HepG2 (cell line): ENCODE results near the gene SOS2. TPM values are rescaled to one million over a fixed set of nuclear protein-coding genes. Genes with fewer than 3 reads are reported as not detected.

Source experiments
- ASH2L ChIP-seq: fragments of 300-600, 200-600 bp; sonication (generic); IDR thresholded peaks from 2 replicates; pipeline ENCODE4 v1.7.0; 2017; ENCODE audit warnings: low read depth, mild to moderate bottlenecking, moderate library complexity, mixed read lengths, low read length; ENCODE audit not compliant: insufficient read length
- EEA1 ChIP-seq: sonication (generic); formaldehyde crosslinking; IDR thresholded peaks from 2 replicates; pipeline ENCODE4 v1.5.1; 2020; ENCODE audit warnings: mild to moderate bottlenecking, missing genetic modification reagents, borderline replicate concordance
- ETV5 ChIP-seq: IDR thresholded peaks from 2 replicates; pipeline ENCODE4 v1.6.1; 2018; ENCODE audit warnings: missing biosample characterization, missing genetic modification reagents, inconsistent platforms, borderline replicate concordance
- GTF2F1 ChIP-seq: fragments of 150-350 bp; IDR thresholded peaks from 2 replicates; pipeline ENCODE4 v1.6.1; 2014; ENCODE audit warnings: low read length
- GTF3A ChIP-seq: sonication (generic); formaldehyde crosslinking; conservative IDR thresholded peaks from 2 replicates; pipeline ENCODE4 v1.4.0; 2020; ENCODE audit warnings: mild to moderate bottlenecking, missing genetic modification reagents
- KMT2A ChIP-seq: sonication (generic); formaldehyde crosslinking; IDR thresholded peaks from 2 replicates; pipeline ENCODE4 v1.4.0; 2020; ENCODE audit warnings: missing genetic modification reagents
- MIXL1 ChIP-seq: IDR thresholded peaks from 2 replicates; pipeline ENCODE4 v1.6.1; 2016
- PHF20 ChIP-seq: sonication (generic); formaldehyde crosslinking; IDR thresholded peaks from 2 replicates; pipeline ENCODE4 v1.5.0; 2020; ENCODE audit warnings: mild to moderate bottlenecking, missing genetic modification reagents
- PRPF4 ChIP-seq: fragments of 200-400 bp; formaldehyde crosslinking; IDR thresholded peaks from 2 replicates; pipeline ENCODE4 v1.6.1; 2016; ENCODE audit warnings: low read length, low read depth; ENCODE audit not compliant: poor library complexity, severe bottlenecking
- PTBP1 ChIP-seq: fragments of 200-400 bp; formaldehyde crosslinking; IDR thresholded peaks from 2 replicates; pipeline ENCODE4 v1.6.1; 2018; ENCODE audit warnings: low read length, low read depth; ENCODE audit not compliant: poor library complexity, severe bottlenecking
- REXO4 ChIP-seq: sonication (generic); formaldehyde crosslinking; IDR thresholded peaks from 2 replicates; pipeline ENCODE4 v1.8.0; 2022; ENCODE audit warnings: missing genetic modification reagents, mild to moderate bottlenecking, borderline replicate concordance
- TAF1 ChIP-seq: sonication (generic); formaldehyde crosslinking; IDR thresholded peaks from 2 replicates; pipeline ENCODE4 v1.4.0; 2020; ENCODE audit warnings: missing genetic modification reagents
- YY1 ChIP-seq: IDR thresholded peaks from 2 replicates; pipeline ENCODE4 v1.6.1; 2011; ENCODE audit warnings: low read length, low read depth, moderate library complexity, mild to moderate bottlenecking; ENCODE audit not compliant: insufficient read depth, insufficient replicate concordance
- ZNF225 ChIP-seq: sonication (generic); formaldehyde crosslinking; IDR thresholded peaks from 2 replicates; pipeline ENCODE4 v1.4.0; 2020; ENCODE audit warnings: mild to moderate bottlenecking, missing genetic modification reagents
- ZNF460 ChIP-seq: sonication (generic); formaldehyde crosslinking; IDR thresholded peaks from 2 replicates; pipeline ENCODE4 v1.5.1; 2020; ENCODE audit warnings: missing genetic modification reagents, mild to moderate bottlenecking, borderline replicate concordance
- ZNF563 ChIP-seq: sonication (generic); formaldehyde crosslinking; IDR thresholded peaks from 2 replicates; pipeline ENCODE4 v1.8.0; 2022; ENCODE audit warnings: mild to moderate bottlenecking, moderate library complexity, missing genetic modification reagents
- ZNF720 ChIP-seq: sonication (generic); formaldehyde crosslinking; IDR thresholded peaks from 2 replicates; pipeline ENCODE4 v1.4.0; 2020; ENCODE audit warnings: missing genetic modification reagents
- ZSCAN31 ChIP-seq: sonication (generic); formaldehyde crosslinking; IDR thresholded peaks from 2 replicates; pipeline ENCODE4 v1.5.0; 2020; ENCODE audit warnings: low read depth, mild to moderate bottlenecking, missing genetic modification reagents
- polyA plus RNA-seq, 8 experiments: library from polyadenylated mRNA; depleted of rRNA in 3 of 8; stranded (reverse) in 7 of 8; unstranded in 1 of 8; fragments of >200 nt; fragmentation: Illumina TruSeq in 4 of 8; extraction: Trizol in 4 of 8; gene quantifications; 2 replicates each; pipeline versions ENCODE4 v1.2.1 to v1.2.3, GENCODE V29; 2011 to 2016; ENCODE audit warnings: low read depth in 4 of 8, missing spikeins in 1 of 8, mixed read lengths in 1 of 8; ENCODE audit not compliant: insufficient read depth in 1 of 8
- total RNA-seq, 5 experiments: library from RNA; depleted of rRNA; stranded (reverse); fragments of >200 nt; fragmentation: Illumina TruSeq; extraction: Trizol; gene quantifications; 2 replicates each; pipeline ENCODE4 v1.2.3, GENCODE V29; 2016; ENCODE audit warnings: low read depth in 1 of 5
- TF ChIP-seq, protein P1 (sequence below): sonication (generic); formaldehyde crosslinking; IDR thresholded peaks from 2 replicates; pipeline ENCODE4 v1.4.0; 2020; ENCODE audit warnings: missing genetic modification reagents
- TF ChIP-seq, protein P2 (sequence below): sonication (generic); formaldehyde crosslinking; IDR thresholded peaks from 2 replicates; pipeline ENCODE4 v1.4.0; 2020; ENCODE audit warnings: missing genetic modification reagents; ENCODE audit errors: not compliant biosample characterization
- TF ChIP-seq, protein P3 (sequence below): sonication (generic); formaldehyde crosslinking; IDR thresholded peaks from 2 replicates; pipeline ENCODE4 v1.4.0; 2020; ENCODE audit warnings: mild to moderate bottlenecking, missing genetic modification reagents
- TF ChIP-seq, protein P4 (sequence below): IDR thresholded peaks from 2 replicates; pipeline ENCODE4 v1.6.1; 2012; ENCODE audit warnings: inconsistent platforms

SOS2 gene
- total and polyA plus RNA-seq, 2 of the 13 experiments (the other 11 are each of a cell fraction or from before 2014, with no cell fraction given) = 9.3 to 12.1 TPM

DNA sequence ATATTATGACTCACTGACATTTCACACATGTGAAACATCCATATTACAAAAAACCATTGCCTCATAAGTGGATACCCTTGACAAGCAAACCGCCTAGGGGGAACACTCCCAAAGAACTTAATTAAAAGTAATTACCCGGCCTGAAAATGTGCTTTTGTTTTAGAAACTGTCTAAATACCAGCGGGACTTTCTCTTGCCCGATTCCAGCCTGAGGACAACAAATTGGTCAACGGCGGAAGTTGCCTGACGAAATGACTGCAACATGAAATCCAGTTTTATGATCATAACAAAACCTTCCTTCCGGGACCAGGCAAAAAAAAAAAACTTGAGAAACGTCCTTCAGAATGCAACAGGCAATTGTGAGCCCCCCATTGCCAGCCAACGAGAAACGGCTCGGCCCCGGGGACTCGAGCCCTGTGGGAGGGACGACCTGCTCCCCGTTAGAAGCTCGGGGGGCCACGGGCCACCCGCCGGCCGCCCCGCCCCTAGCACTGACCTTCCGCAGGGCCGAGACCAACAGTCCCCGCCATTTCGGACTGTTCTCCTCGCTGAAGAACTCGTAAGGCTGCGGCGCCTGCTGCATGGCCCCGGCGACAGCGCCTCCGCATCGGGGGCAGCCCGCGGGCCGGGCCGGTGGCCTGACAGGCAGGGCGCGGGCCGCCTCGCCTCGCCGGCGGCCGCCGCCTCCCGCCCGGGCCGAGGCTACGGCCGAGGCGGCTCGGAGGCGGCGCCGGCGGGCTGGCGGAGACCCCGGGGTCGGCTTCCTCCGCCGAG is 490 bp downstream of the SOS2 start (continued):
- TF ChIP-seq, protein P1, sequence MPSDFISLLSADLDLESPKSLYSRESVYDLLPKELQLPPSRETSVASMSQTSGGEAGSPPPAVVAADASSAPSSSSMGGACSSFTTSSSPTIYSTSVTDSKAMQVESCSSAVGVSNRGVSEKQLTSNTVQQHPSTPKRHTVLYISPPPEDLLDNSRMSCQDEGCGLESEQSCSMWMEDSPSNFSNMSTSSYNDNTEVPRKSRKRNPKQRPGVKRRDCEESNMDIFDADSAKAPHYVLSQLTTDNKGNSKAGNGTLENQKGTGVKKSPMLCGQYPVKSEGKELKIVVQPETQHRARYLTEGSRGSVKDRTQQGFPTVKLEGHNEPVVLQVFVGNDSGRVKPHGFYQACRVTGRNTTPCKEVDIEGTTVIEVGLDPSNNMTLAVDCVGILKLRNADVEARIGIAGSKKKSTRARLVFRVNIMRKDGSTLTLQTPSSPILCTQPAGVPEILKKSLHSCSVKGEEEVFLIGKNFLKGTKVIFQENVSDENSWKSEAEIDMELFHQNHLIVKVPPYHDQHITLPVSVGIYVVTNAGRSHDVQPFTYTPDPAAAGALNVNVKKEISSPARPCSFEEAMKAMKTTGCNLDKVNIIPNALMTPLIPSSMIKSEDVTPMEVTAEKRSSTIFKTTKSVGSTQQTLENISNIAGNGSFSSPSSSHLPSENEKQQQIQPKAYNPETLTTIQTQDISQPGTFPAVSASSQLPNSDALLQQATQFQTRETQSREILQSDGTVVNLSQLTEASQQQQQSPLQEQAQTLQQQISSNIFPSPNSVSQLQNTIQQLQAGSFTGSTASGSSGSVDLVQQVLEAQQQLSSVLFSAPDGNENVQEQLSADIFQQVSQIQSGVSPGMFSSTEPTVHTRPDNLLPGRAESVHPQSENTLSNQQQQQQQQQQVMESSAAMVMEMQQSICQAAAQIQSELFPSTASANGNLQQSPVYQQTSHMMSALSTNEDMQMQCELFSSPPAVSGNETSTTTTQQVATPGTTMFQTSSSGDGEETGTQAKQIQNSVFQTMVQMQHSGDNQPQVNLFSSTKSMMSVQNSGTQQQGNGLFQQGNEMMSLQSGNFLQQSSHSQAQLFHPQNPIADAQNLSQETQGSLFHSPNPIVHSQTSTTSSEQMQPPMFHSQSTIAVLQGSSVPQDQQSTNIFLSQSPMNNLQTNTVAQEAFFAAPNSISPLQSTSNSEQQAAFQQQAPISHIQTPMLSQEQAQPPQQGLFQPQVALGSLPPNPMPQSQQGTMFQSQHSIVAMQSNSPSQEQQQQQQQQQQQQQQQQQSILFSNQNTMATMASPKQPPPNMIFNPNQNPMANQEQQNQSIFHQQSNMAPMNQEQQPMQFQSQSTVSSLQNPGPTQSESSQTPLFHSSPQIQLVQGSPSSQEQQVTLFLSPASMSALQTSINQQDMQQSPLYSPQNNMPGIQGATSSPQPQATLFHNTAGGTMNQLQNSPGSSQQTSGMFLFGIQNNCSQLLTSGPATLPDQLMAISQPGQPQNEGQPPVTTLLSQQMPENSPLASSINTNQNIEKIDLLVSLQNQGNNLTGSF (CRISPR knock-in tag) = no peak
- TF ChIP-seq PHF20 (CRISPR knock-in tag) (no peak), ZNF225 (CRISPR knock-in tag) (no peak), ZNF460 (CRISPR knock-in tag) (no peak), ASH2L (peak; percentile 80), KMT2A (CRISPR knock-in tag) (no peak; the same call in 1 of the 2 replicates), ZNF720 (no peak), MIXL1 (no peak), ZNF563 (CRISPR knock-in tag) (no peak), ETV5 (CRISPR knock-in tag) (peak; percentile 28; the same call in 1 of the 2 replicates), YY1 (peak; percentile 73), GTF2F1 (no peak), PRPF4 (no peak), PTBP1 (no peak), GTF3A (CRISPR knock-in tag) (0 out of 2 replicates have a peak, but pooled peaks have one; percentile 2), ZSCAN31 (no peak), REXO4 (CRISPR knock-in tag) (no peak), EEA1 (CRISPR knock-in tag) (no peak), TAF1 (CRISPR knock-in tag) (no peak)
- TF ChIP-seq, protein P2, sequence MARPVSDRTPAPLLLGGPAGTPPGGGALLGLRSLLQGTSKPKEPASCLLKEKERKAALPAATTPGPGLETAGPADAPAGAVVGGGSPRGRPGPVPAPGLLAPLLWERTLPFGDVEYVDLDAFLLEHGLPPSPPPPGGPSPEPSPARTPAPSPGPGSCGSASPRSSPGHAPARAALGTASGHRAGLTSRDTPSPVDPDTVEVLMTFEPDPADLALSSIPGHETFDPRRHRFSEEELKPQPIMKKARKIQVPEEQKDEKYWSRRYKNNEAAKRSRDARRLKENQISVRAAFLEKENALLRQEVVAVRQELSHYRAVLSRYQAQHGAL = no peak
- TF ChIP-seq, protein P3, sequence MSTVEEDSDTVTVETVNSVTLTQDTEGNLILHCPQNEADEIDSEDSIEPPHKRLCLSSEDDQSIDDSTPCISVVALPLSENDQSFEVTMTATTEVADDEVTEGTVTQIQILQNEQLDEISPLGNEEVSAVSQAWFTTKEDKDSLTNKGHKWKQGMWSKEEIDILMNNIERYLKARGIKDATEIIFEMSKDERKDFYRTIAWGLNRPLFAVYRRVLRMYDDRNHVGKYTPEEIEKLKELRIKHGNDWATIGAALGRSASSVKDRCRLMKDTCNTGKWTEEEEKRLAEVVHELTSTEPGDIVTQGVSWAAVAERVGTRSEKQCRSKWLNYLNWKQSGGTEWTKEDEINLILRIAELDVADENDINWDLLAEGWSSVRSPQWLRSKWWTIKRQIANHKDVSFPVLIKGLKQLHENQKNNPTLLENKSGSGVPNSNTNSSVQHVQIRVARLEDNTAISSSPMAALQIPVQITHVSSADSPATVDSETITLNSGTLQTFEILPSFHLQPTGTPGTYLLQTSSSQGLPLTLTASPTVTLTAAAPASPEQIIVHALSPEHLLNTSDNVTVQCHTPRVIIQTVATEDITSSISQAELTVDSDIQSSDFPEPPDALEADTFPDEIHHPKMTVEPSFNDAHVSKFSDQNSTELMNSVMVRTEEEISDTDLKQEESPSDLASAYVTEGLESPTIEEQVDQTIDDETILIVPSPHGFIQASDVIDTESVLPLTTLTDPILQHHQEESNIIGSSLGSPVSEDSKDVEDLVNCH (CRISPR knock-in tag) = no peak
- TF ChIP-seq, protein P4, sequence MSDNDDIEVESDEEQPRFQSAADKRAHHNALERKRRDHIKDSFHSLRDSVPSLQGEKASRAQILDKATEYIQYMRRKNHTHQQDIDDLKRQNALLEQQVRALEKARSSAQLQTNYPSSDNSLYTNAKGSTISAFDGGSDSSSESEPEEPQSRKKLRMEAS = 0 out of 2 replicates have a peak, but pooled peaks have one; percentile 17
